Measurements from ENCODE around the gene LHFPL3. TPM values are rescaled to one million over a fixed set of nuclear protein-coding genes. Genes with fewer than 3 reads are reported as not detected.
"Not testable (repeated sequence)": the region's sequence is repeated elsewhere in the genome, so short reads cannot be mapped to it uniquely, and the experiment has no call there.

The LHFPL3 gene
- polyA plus RNA-seq, 1 experiment: not detected

- Histone ChIP-seq H3K36me3 (ENCODE audit: control insufficient read depth, insufficient read depth, low read length) (no peaks in the 10 kb centered on the region), H3K4me3 (ENCODE audit: low read depth, low read length) (no peak overlapping the region), H3K27me3 (ENCODE audit: control insufficient read depth, insufficient read depth, low read length) (no peaks in the 10 kb centered on the region)
- no peak for TF ChIP-seq CTCF (IDR thresholded peaks at IDR 0.05; ENCODE audit: insufficient read depth, low read depth, low read length)
- ChIA-PET POLR2A (no interaction called here), CTCF (no interaction called here)
- DNase-seq (ENCODE audit: low read depth): no peak
These were observed 366.3 kb downstream of the LHFPL3 start for GRCh38 chr7:104694710-104695109.

GRCh38 chr7:104695563-104695962 is 367.2 kb downstream of the LHFPL3 start:
- no peak for DNase-seq (ENCODE audit: low read depth)
- H3K27me3 ChIP-seq (ENCODE audit: control insufficient read depth, insufficient read depth, low read length): no peaks in the 10 kb centered on the region
- no peak overlapping the region for H3K4me3 ChIP-seq (ENCODE audit: low read depth, low read length)
- CTCF ChIA-PET: no interaction called here
- POLR2A ChIA-PET: no interaction called here
- no peaks in the 10 kb centered on the region for H3K36me3 ChIP-seq (ENCODE audit: control insufficient read depth, insufficient read depth, low read length)
- no peak for TF ChIP-seq CTCF (IDR thresholded peaks at IDR 0.05; ENCODE audit: insufficient read depth, low read depth, low read length)

GRCh38 chr7:104700336-104700735 is 371.9 kb downstream of the LHFPL3 start:
- H3K36me3 ChIP-seq (ENCODE audit: control insufficient read depth, insufficient read depth, low read length): no peaks in the 10 kb centered on the region
- CTCF ChIA-PET: no interaction called here
- POLR2A ChIA-PET: no interaction called here
- no peak overlapping the region for H3K4me3 ChIP-seq (ENCODE audit: low read depth, low read length)
- no peak for DNase-seq (ENCODE audit: low read depth)
- no peaks in the 10 kb centered on the region for H3K27me3 ChIP-seq (ENCODE audit: control insufficient read depth, insufficient read depth, low read length)
- no peak for TF ChIP-seq CTCF (IDR thresholded peaks at IDR 0.05; ENCODE audit: insufficient read depth, low read depth, low read length)

- DNase-seq (ENCODE audit: low read depth); CTCF ChIA-PET; H3K4me3 ChIP-seq (ENCODE audit: low read depth, low read length); H3K36me3 ChIP-seq (ENCODE audit: control insufficient read depth, insufficient read depth, low read length); H3K27me3 ChIP-seq (ENCODE audit: control insufficient read depth, insufficient read depth, low read length); POLR2A ChIA-PET: not testable (repeated sequence)
These were observed 392.6 kb downstream of the LHFPL3 start for GRCh38 chr7:104721027-104721426.

- H3K36me3 ChIP-seq (ENCODE audit: control insufficient read depth, insufficient read depth, low read length): no peaks in the 10 kb centered on the region
These were observed 394.6 kb downstream of the LHFPL3 start for GRCh38 chr7:104723001-104723400.

More at GRCh38 chr7:104723001-104723400, 394.6 kb downstream of the LHFPL3 start:
- DNase-seq (ENCODE audit: low read depth): no peak
- no peak for TF ChIP-seq CTCF (IDR thresholded peaks at IDR 0.05; ENCODE audit: insufficient read depth, low read depth, low read length)
- POLR2A ChIA-PET: no interaction called here
- CTCF ChIA-PET: no interaction called here
- Histone ChIP-seq H3K4me3 (ENCODE audit: low read depth, low read length) (no peak overlapping the region), H3K27me3 (ENCODE audit: control insufficient read depth, insufficient read depth, low read length) (no peaks in the 10 kb centered on the region)
